HG03039 (cell line): ENCODE results near the gene IRGQ.

Source experiments
- ATAC-seq: cut with Tn5 transposase; IDR thresholded peaks from one replicate; pipeline ENCODE4 v1.9.1; 2021; ENCODE audit warnings: mild to moderate bottlenecking, moderate library complexity; ENCODE audit not compliant: unreplicated experiment

The IRGQ gene

DNA sequence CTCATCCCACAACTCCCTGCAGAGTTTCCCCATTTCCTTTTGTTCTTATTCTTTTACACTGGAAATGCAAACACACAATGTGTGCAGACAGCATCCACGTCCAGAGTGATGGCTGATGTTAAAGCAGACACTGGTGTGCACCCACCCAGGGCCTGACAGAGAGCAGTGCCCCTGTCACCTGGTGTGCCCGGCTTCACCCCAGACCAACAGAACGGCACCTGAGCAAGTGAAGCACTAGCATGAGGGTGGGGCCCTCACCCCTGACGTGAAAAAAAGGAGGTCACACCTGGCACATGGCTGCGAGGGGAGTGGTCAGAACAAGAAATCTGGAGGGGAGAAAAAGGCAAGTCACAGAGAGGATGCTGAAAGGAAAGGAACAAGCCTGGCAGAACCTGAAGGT, 50.7 kb downstream of the IRGQ start:
- no peak for ATAC-seq

GRCh38 chr19:43544077-43544476, 51.9 kb downstream of the IRGQ start:
- ATAC-seq, result no peak

DNA sequence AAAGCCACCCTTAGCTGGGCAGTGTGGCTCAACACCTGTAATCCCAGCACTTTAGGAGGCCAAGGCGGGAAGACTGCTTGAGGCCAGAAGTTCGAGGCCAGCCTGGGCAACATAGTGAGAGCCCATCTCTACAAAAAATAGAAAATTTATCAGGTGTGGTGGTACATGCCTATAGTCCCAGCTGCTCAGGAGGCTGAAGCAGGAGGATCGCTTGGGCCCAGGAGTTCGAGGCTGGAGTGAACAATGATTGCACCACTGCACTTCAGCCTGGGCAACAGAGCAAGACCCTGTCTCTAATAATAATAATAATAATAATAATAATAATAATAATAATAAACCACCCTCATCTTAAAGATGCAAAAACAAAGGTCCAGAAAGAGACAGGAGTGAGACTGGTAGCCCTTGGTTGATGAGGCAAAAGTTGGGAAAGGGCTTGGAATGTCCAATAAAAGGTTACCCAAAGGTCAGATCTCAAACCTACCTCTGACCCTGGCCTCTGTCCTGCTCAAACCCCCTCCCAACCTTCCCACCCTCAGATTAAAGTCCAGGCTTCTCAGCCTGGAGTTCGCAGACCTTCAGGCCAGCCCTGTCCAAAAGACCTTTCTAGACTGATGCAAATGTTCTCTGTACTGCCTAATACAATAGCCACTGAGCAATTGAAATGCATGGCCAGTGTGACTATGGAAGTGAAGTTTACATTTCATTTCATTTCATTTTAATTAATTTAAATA, 53.8 kb downstream of the IRGQ start:
- no peak for ATAC-seq

DNA sequence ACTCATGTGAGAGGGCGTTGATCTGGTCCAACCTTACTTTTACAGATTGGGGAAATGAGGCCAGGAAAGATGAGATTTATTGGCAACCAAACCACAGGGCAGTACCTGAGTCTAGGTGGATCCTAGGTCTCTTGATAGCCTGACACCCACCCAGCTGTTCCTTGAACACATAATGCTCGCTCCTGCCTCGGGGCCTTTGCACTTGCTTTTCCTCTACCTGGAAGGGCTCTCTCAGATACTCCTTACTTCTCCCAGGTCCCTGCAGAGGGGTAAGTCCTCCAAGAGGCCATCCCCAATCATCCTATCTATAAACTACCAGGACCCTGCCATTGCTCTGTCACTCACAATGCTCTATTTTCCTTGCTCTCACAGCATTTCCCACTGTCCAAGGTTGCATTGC, 55.6 kb downstream of the IRGQ start:
- ATAC-seq, result no peak

DNA sequence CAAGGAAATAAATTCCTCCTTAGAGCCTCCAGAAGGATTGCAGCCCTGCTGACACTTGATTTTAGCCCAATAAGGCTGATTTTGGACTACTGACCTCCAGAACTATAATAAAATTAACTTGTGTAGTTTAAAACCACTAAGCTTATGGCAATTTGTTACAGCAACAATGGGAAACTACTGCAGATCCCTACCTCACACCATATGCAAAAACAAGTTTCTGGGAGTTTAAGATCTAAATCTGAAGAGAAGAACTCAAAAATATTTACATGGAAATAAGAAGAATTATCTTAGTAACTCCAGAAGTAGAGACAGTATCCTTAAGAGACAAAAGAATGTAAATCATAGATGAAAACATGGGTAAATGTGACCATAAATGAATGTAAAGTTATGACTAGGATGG, 57.0 kb downstream of the IRGQ start:
- no peak for ATAC-seq

DNA sequence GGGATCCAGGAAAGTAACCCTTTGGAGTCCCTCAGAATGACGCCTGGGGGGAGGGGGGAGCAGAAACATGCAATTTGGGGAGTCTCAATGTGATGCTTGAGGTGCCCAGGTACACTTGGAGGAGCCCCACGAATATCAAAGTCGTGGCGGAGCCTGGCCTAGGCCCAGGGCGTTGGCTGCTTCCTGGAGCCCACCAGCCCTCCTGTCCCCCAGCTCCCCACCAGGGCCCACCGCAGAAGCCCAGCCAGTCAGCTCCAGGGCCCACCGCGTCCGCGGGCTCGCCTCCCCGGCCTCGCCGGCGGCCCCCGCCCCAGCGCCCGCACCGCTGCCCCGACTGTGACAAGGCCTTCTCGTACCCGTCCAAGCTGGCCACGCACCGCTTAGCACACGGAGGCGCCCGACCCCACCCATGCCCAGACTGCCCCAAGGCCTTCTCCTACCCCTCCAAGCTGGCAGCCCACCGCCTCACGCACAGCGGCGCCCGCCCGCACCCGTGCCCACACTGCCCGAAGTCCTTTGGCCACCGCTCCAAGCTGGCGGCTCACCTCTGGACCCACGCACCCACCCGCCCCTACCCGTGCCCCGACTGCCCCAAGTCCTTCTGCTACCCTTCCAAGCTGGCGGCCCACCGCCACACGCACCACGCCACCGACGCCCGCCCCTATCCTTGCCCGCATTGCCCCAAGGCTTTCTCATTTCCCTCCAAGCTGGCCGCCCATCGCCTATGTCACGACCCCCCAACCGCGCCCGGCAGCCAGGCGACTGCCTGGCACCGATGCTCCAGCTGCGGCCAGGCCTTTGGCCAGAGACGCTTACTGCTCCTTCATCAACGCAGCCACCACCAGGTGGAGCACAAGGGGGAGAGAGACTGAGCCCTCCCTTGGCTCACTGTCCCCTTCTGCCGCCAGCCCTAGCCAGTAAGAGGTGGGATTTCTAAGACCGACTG, 60.8 kb downstream of the IRGQ start:
- no peak for ATAC-seq
